Tibial nerve (tissue), 3 donors: ENCODE results near the gene HIF1A.

ENCODE experiments used
- POLR2A ChIP-seq, 2 donors: fragments of 450-650 bp; IDR thresholded peaks; one replicate each; pipeline ENCODE4 v1.6.1; 2017; ENCODE audit warnings: antibody characterized with exemption in 2 of 2, mild to moderate bottlenecking in 2 of 2, moderate library complexity in 2 of 2
- TF ChIP-seq, protein P1 (sequence below), 5 experiments: fragments of 200-600 bp in 3 of 5; fragments of 450-650 bp in 2 of 5; sonication (generic) in 3 of 5; IDR thresholded peaks; one replicate each; pipeline ENCODE4 v1.5.1; 2016 to 2019; ENCODE audit warnings: antibody characterized with exemption in 5 of 5, mild to moderate bottlenecking in 3 of 5, moderate library complexity in 2 of 5

DNA sequence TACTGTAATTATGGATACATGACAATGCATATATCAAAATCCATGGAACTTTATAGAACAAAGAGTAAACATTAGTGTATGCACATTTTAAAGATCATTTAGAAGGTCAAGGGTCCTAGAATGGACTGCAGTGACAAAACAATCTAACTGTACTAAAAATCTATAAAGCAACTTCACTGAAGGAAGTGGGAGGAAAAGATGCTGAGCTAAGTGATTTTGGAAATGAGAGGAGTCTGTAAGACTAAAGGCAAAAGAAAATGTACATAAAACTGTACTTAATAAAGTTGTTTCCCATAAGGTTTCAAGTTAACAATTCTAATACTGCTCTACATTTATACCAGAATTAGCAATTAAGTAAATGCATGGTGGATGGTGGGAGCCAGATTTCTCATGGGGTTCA lies 46.9 kb upstream of the HIF1A start:
- TF ChIP-seq, protein P1, sequence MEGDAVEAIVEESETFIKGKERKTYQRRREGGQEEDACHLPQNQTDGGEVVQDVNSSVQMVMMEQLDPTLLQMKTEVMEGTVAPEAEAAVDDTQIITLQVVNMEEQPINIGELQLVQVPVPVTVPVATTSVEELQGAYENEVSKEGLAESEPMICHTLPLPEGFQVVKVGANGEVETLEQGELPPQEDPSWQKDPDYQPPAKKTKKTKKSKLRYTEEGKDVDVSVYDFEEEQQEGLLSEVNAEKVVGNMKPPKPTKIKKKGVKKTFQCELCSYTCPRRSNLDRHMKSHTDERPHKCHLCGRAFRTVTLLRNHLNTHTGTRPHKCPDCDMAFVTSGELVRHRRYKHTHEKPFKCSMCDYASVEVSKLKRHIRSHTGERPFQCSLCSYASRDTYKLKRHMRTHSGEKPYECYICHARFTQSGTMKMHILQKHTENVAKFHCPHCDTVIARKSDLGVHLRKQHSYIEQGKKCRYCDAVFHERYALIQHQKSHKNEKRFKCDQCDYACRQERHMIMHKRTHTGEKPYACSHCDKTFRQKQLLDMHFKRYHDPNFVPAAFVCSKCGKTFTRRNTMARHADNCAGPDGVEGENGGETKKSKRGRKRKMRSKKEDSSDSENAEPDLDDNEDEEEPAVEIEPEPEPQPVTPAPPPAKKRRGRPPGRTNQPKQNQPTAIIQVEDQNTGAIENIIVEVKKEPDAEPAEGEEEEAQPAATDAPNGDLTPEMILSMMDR (IDR thresholded peaks at IDR 0.05), result no peak
- no peak for TF ChIP-seq POLR2A (IDR thresholded peaks at IDR 0.05)
